Peyer's patch (tissue), 4 donors: ENCODE measurements around the gene AGAP2. TPM values are rescaled to one million over a fixed set of nuclear protein-coding genes. Genes with fewer than 3 reads are reported as not detected.

Source experiments
- DNase-seq, 3 donors: peaks; one replicate each; pipeline ENCODE4 v3.0.0-alpha.2; 2017 to 2019
- H3K27ac ChIP-seq, 4 donors: fragments of 200-600 bp; sonication (generic); one replicate each; pipeline ENCODE4 v1.5.1; 2016 to 2019
- H3K27me3 ChIP-seq, 2 donors: fragments of 200-600 bp; sonication (generic); one replicate each; pipeline ENCODE4 v1.5.1; 2019
- H3K36me3 ChIP-seq, 3 donors: fragments of 200-600 bp; sonication (generic); one replicate each; pipeline ENCODE4 v1.5.1; 2016 to 2019
- H3K4me1 ChIP-seq, 4 donors: fragments of 200-600 bp; sonication (generic); one replicate each; pipeline ENCODE4 v1.5.1; 2016 to 2019
- H3K4me3 ChIP-seq, 4 donors: fragments of 200-600 bp; sonication (generic); 1 replicate in 3 of 4; 2 replicates in 1 of 4; pipeline ENCODE4 v1.5.1; 2016 to 2019; ENCODE audit warnings: mild to moderate bottlenecking in 1 of 4
- H3K9me3 ChIP-seq, 4 donors: fragments of 200-600 bp; sonication (generic); one replicate each; pipeline ENCODE4 v1.5.1; 2016 to 2019; ENCODE audit warnings: mild to moderate bottlenecking in 1 of 4
- CTCF ChIP-seq, 6 experiments: fragments of 450-650 bp in 4 of 6; fragments of 200-600 bp in 2 of 6; sonication (generic) in 1 of 6; IDR thresholded peaks; one replicate each; pipeline ENCODE4 v1.5.1; 2017 to 2019; ENCODE audit warnings: antibody characterized with exemption in 6 of 6, mild to moderate bottlenecking in 3 of 6, moderate library complexity in 1 of 6
- POLR2A ChIP-seq, 2 donors: fragments of 450-650 bp; IDR thresholded peaks; one replicate each; pipeline ENCODE4 v1.5.1; 2017; ENCODE audit warnings: antibody characterized with exemption in 2 of 2, mild to moderate bottlenecking in 2 of 2, moderate library complexity in 2 of 2
- total RNA-seq, 4 donors: library from RNA; depleted of rRNA; stranded (reverse); fragments of >200 nt; gene quantifications; one replicate each; pipeline ENCODE4 v1.1.0, GENCODE V29; 2016

AGAP2 gene
- total RNA-seq, 4 donors from 2014 or later, result 2.5 to 9.1 (median 3.1) TPM

- Histone ChIP-seq H3K27me3 (peaks cover 0 to 26% of the 10 kb centered on the region in 2 donors), H3K9me3 (no peaks in the 10 kb centered on the region)
Measured at GRCh38 chr12:57731411-57732080, 7.0 kb downstream of the AGAP2 start.

GRCh38 chr12:57730336-57731067 is 8.0 kb downstream of the AGAP2 start:
- peak in 1 of 3 donors; percentile 38 for DNase-seq
- TF ChIP-seq CTCF (IDR thresholded peaks at IDR 0.05), result no peak
- TF ChIP-seq POLR2A (IDR thresholded peaks at IDR 0.05), result no peak
- no peaks in the 10 kb centered on the region for H3K9me3 ChIP-seq
- H3K27me3 ChIP-seq, result peaks cover 0 to 18% of the 10 kb centered on the region in 2 donors
- H3K4me1 ChIP-seq, result peaks cover 0 to 9% (median 0%) of the 10 kb centered on the region in 4 donors
- no peak overlapping the region for H3K4me3 ChIP-seq
- peaks cover 0 to 6% (median 0%) of the 10 kb centered on the region in 3 donors for H3K36me3 ChIP-seq
- H3K27ac ChIP-seq, result no peak overlapping the region

More at GRCh38 chr12:57731411-57732080, 7.0 kb downstream of the AGAP2 start:
- DNase-seq, result peak in 1 of 3 donors; percentile 38
- peaks cover 0 to 18% (median 0%) of the 10 kb centered on the region in 4 donors for H3K4me1 ChIP-seq
- TF ChIP-seq POLR2A (IDR thresholded peaks at IDR 0.05) (no peak), CTCF (IDR thresholded peaks at IDR 0.05) (no peak)
- no peak overlapping the region for H3K27ac ChIP-seq
- peaks cover 0 to 6% (median 0%) of the 10 kb centered on the region in 3 donors for H3K36me3 ChIP-seq
- H3K4me3 ChIP-seq, result no peak overlapping the region

- Histone ChIP-seq H3K9me3 (no peaks in the 10 kb centered on the region), H3K27ac (no peak overlapping the region), H3K4me3 (no peak overlapping the region), H3K4me1 (peaks cover 0 to 9% (median 0%) of the 10 kb centered on the region in 4 donors), H3K27me3 (peaks cover 0 to 8% of the 10 kb centered on the region in 2 donors), H3K36me3 (peaks cover 0 to 6% (median 0%) of the 10 kb centered on the region in 3 donors)
- DNase-seq, result peak in 1 of 3 donors; percentile 14
- TF ChIP-seq CTCF (IDR thresholded peaks at IDR 0.05) (no peak), POLR2A (IDR thresholded peaks at IDR 0.05) (no peak)
Measured at GRCh38 chr12:57729321-57729844, 9.2 kb downstream of the AGAP2 start.

- TF ChIP-seq POLR2A (IDR thresholded peaks at IDR 0.05) (no peak), CTCF (IDR thresholded peaks at IDR 0.05) (no peak)
Measured at GRCh38 chr12:57727758-57728395, 10.7 kb downstream of the AGAP2 start.

More at GRCh38 chr12:57727758-57728395, 10.7 kb downstream of the AGAP2 start:
- no peak overlapping the region for H3K4me3 ChIP-seq
- H3K4me1 ChIP-seq, result peaks cover 0 to 9% (median 0%) of the 10 kb centered on the region in 4 donors
- no peak overlapping the region for H3K27ac ChIP-seq
- no peaks in the 10 kb centered on the region for H3K9me3 ChIP-seq
- peak in 1 of 3 donors; percentile 39 for DNase-seq
- H3K27me3 ChIP-seq, result peaks cover 0 to 8% of the 10 kb centered on the region in 2 donors
- no peaks in the 10 kb centered on the region for H3K36me3 ChIP-seq
